GM19395 (cell line): ENCODE data around the gene NR3C2.
A peak's percentile ranks its signal among the peaks of the same experiment; 100 is the strongest.

Experiments used
- ATAC-seq: cut with Tn5 transposase; IDR thresholded peaks from one replicate; pipeline ENCODE4 v1.9.1; 2021; ENCODE audit warnings: mild to moderate bottlenecking, moderate library complexity; ENCODE audit not compliant: unreplicated experiment

The NR3C2 gene

DNA sequence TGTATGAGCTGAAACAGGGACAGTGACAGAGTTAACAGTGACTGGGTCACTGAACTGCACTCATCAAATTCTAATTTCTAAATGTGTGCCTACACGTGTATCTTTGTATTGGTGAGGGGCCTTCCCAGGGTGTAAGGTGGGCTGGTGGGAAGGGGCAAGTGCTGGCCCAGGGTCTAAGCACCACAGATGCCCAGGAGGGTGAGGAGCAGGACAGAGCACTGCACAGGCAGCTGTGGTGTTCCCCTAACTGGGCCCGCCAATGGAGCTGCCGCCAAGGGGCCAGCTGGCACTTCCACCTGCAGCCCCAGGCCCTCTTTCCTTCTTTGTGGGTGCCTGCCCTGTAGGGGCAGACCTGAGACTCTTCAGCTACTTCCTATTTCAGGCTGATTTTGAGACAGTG, 360.5 kb downstream of the NR3C2 start:
- ATAC-seq: no peak

DNA sequence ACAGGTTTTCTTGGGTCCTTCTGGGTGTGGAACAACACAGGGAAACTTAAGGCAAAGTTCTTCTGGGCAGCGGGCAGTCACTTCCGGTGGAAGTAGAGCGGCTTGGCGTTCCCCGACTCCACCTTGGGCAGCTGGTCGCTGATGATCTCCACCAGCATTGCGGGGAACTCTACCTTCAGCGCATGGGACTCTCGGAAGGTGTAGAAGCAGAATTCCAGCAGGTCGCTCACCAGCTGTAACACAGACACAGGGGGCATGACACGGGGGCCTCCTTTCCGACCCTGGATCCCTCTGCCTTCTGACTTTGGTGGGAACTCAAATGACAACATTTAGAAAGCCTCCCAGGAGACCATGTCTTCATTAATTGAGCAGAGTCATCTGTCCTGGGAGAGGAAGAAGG, 360.9 kb downstream of the NR3C2 start:
- no peak for ATAC-seq

DNA sequence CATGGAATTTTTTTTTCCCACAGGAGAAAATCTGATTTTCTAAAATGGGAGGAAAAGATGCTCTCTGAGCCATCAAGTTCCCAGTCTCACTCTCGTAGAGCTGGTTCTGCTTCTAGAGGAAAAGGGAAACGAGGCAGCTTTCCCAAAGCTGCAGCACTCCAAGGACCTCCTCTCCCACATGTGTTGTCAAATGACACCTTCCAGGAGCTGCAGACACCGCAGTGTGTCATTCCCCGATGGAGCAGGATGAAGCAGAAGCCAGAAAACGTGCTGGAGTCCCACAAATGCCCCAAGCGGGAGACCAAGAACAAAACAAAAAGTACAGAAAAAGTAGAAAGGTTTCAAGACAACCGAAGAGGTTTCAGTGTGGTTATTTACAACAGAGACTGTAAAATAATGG, 362.3 kb downstream of the NR3C2 start:
- no peak for ATAC-seq

DNA sequence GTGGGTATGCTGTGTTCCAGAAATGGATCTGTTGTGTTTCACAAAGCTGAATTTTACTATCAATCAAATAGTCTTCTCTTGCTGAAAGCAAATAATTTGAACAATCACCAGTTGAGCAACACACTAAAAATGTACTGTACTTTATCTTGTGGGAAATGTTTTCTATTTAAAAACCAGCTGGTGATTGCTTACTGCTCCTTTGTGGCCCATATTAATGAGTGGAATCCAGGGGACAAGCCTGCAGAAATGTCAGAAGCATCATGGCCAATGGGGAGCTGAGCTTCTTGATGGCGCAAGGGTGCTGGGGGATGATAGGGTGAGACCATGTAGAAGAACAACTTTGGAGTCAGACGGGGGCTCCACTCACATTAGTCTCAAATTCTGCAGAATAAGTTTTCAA, 364.2 kb downstream of the NR3C2 start:
- no peak for ATAC-seq

DNA sequence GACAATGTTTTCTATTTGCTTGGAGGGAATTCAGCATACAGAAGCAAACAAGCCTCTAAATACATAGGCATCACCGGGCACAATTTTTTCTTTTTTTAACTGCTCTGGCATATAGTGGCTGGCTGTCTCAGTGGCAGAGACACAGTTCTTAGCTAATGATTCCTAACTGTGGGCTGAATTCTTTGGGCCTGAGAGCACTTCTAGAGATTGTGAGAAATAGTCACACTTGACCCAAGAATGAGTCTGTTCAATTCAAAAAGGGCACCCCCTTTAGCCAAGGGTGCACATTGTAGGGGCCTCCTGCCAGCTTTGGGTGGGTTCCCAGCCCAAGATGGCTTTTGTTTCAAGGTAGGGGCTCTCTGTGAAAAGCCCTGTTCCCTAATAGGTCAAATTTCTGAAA, 364.6 kb downstream of the NR3C2 start:
- no peak for ATAC-seq

DNA sequence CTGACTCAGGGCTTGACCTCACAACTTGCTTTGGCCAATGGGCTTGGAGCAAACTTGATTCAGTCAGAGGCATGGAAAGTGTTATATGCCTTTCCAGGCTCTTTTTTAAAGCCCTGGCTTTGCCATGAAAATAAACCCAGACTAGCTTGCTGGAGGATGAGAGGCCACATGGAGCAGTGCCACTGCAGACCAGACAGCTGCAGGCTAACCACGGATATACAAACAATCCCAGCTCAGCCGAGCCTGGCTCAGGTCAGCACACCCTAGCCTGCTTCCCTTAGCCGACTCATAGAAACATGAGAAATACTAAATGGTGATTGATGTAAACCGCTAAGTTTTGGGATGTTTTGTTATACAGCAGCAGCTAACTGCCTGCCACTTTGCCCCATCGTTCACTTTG, 365.2 kb downstream of the NR3C2 start:
- ATAC-seq: no peak

DNA sequence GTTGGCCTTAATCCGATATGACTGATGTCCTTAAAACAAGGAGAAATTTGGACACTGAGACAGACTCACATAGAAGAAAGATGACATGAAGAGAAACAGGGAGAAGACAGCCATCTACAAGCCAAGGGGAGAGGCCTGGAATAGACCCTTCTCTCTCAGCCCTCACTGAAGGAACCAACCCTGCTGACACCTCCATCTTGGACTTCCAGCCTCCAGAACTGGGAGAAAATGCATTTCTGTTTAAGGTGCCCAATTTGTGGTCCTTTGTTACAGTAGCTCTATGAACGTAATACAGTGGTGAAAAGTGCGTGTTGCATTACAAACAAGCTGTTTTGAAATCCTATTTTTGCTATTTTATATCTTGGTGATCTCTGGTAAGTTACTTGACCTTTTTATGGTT, 366.8 kb downstream of the NR3C2 start:
- no peak for ATAC-seq

DNA sequence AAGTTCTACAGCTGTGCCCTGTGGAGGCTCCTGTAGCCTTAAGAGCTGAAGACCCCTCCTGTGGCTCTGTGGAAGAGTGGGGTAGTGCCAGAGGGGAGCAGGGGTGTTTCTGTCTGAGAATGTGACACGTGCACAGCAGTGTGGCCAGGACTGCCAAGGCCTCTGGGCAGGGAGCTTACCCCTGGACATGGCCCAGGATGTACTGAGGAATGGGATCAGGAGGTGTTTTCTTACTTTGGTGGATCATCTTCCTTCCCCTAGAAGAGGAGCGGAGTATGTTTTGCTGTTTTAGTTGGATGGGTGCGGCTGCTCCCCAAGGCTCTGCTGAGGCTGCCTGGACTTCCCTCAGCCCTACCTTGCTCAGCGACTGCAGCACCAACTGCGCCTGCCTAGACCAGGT, 367.8 kb downstream of the NR3C2 start:
- ATAC-seq: no peak

DNA sequence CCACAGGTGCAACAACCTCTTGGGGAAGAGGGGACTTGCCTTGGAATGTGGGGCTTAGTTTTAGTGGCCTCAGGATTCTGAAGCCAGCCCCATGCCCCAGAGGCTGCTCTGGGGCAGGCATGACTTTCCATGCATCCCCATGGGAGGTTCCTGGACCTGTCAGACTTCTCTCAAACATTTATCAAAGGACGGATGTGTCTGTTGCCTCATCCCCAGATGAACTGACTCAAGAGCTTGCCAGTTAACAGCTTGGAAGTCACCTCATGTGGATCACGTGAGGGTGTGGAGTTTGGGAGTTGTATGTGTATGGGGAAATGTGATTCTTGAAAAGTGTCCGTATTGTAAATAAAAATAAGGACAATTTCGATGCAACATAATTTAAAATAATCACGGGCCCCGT, 368.9 kb downstream of the NR3C2 start:
- no peak for ATAC-seq

DNA sequence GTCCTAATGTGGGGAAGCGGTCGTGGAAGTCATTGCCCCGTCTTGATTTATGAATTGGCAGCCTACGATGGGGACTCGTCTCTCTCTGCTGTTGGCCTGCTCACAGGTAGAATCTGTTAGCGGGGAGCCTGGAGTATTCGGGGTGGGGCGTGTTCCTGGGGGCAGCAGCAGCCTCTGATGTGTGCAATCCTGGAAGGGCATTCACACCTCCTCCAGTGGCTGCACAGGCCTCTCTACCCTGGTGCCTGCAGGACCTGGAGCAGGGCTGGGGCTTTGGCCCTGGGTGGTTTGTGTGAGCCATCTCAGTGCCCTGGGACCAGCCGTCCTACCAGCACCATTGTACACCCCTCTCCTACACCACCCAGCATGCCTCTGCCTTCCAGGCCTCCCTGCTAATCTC, 369.4 kb downstream of the NR3C2 start:
- ATAC-seq: no peak

DNA sequence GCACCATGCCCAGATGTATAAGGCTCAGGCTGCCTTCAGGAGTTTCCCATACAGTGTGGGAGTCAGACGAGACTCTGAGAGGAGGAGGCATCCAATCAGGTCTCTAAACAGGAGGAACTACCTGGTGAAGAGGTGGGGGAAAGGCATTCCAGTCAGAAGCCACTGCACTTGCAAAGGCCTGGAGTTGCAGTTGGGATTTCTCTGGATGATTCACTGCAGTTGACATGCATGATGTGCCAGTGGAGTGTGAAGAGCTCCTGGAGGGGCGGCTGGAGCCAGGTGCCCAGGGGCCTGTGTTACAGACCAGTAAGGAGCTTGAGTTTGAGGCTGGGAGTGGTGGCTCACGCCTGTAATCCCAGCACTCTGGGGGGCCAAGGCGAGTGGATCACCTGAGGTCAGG, 371.2 kb downstream of the NR3C2 start:
- no peak for ATAC-seq

DNA sequence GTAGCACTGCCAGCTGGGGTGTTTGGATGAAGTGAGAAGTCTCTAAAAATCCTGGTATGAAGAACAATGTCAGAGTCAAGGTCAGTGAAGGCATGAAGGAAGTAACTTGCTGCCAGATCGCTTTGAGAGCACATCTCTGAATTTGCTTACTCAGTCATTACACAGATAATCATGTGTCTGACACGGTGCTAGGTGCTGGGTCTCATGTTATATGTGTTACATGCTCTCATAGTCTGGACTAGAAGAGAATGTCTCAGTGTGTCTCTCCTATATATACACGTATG, 372.4 kb downstream of the NR3C2 start:
- no peak for ATAC-seq

DNA sequence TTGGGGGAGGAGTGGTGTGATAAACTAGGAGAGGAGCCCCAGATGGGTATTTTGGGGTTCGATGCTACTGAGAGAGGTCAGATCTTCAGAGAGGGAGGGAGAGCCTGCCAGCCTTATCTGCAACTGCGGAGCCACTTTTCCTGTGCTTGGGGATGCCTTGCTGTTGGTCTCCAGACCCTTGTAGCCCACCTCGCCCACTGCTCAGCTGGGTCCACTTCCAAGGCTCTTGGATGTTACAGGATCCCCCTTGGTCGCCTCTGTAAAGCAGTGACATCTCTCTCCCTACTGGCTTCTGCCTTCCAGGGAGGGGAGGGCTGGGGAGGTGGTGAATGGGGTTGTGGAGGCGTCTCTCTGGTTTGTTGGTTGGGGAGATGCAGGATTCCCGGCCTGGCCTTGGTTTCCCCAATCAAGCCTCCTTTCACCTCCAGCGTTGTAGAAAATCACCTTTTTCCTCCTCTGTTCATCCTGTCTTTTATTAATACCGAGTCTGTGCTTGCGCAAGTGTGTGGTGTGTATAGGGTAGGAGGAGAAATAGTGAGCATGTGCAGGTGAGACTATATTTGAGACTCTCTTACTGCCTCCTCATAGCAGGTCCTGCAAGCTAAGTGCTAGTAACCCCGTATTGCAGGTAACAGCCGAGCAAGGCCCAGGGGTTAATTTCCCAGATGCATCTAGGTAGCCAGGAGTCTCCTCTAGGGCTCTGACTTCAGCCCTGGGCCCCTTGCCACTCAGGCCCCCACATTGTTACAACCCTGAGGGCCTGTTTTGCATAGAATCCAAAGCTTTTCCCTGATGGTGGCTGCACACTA, 372.9 kb downstream of the NR3C2 start:
- no peak for ATAC-seq

DNA sequence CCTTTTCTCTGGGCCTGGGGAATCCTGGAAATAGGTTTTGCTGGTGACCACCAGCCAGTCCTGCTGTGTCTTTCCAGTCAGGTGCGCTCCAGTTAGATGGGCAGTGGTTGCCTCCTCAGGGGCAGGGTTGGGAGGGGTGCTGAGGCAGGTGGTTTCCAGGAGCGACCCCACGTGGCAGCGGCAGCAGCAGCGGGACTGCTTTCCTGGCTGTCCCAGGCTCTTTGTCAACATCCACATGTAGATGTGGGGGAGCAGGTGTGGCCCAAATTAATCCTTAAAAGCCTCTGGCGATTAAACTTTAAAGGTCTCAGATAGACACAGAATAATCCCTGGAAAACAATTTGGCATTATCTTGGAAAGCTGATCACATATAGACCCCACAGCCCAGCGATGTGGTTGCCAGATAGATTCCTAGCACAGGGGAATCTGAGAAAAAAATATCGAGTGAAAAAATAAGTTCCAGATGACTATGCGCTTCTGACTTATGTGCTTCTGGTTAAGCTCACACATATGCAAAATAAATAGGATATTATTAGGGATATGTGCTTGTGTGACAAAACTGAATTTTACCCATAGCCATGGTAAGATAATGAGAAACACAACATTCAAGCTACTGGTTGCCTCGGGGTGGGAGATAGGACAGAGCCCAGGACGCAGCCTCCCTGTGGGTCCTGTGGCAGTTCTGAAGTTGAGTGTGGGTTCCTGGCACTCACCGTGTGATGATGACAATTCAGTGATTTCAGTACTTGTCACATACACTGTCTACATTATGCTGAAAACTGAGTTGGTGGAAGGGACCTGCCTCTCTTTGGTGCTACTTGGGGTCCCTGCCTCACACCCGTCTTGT, 373.9 kb downstream of the NR3C2 start:
- ATAC-seq: no peak

DNA sequence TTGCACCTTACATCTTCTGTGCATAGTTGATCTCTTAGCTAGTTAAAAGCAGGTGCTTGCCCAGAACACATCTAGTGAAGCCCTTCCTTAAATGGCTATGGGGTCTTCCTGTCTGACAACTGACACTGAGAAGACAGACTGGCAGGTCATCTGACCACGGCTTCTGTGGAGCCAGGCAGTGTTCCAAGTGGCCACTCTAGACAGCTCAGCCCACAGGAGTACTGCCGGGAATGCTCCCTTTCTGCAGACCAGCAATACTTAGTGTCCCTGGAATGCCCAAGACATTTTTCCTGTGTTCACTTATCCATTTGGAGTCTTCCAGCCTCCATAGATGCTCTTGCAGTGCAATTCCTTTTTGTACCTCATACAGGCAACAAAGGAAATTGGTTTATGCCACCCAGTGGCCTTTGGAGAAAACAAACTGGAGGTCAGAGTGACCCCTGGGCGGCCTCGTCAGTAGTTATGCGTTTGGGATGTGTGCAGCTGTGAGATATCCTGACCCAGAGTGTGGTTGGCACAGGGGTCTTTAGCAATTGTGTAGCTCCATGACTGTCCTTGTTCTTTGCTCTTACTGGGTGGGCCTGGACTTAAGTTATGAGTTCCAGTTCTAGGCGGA, 374.8 kb downstream of the NR3C2 start:
- ATAC-seq: no peak

DNA sequence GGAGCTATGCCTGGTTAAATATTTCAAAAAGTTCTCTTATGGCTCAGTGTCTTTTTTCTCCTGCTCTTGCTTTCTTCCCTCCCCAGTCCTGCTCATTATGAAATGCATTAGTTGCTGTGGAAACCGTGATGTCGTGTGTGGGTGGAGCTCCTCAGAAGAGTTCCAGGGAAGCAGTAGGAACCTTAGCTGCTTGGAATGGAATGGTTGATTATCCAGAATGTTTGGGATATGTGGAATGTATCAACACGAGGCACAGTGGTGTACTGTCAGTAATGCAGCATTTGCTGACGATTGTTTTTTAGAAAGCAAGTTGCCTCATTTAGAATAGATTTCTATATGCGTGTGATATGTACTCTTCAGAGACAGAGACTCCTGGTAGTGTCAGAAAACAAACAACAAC, 377.1 kb downstream of the NR3C2 start:
- ATAC-seq: no peak

DNA sequence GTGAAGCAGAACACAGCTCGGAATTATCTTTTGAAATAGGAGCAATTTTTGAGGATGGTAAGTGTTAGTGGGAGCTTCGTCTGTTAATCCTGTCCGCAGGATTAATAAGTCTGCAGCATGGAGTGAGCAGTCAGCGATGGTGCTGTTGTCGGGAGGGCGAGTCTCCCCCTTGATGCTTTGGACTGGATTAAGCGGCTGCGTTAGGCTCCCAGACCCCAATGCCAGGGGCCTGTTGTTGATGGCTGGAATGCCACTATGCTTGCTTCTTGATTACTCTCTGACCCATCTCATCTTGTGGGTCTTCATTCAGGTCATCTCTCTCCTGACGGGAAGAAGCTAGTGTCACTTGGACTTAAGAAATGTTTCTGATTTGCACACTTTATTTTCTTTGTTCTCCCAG, 377.8 kb downstream of the NR3C2 start:
- ATAC-seq: no peak

DNA sequence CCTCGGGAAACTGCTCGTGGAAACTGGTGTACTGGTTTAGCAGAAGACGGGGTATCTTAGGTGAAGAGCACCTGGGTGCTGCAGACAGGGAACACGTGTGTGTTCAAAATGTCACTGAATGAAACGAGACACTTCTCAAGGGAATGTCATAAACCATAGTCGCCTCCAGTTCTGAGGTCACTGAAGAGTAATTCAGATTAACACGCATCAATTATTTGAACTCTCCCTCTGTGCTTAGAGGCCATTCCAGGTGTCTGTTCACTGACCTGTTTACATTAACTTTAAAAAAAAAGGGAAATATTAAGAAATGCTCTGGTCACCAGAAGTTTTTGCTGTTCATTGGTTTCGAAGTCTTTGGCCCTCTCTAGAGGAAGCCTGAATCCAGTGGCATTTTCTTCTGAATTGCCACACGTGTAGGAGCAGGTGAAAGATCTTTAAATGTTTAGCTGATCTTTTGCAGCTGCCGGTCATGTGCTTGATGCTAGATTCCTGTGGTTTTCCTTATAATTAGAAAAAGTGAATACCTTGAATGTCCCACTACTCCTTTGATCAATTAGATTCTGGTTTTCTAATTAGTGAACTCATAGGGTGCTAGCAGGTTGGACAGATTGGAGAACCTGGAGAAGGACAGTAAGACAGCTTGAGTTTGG, 379.8 kb downstream of the NR3C2 start:
- ATAC-seq: no peak

DNA sequence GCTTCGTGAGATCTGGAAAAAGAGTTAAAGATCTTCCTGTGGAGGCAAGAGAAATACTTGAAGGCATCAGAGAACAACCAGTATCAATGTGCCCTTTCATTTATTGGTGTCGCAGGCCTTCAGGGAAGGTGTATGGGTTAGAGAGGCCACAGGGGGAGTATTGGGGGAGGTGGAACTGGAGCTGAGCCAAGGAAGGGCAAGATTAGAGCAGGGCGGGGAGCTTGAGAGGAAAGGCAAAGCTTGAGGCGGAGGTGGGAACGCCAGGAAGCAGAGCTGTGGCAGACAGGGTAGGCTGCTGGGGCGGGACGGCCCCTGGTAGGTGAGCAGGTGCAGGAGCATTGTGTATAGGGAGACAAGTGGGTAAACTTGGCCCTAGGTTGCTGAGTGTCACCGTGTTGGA, 380.4 kb downstream of the NR3C2 start:
- ATAC-seq: no peak

DNA sequence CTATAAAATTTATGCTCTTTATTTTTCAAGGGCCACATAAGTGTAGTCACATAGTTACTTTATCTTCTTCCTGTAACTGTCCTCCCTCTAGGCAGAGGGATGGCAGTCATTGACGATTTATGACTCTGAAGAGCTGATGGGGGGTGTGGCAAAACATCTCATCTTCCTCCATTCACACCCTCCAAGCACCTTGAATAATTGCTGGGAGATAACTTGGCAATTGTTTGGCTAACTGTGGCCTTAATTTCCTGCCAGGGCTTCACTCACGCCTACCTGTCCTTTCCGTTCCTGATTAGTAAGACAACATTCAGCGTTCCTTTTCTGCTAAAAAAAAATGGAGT, 381.1 kb downstream of the NR3C2 start:
- ATAC-seq: no peak

DNA sequence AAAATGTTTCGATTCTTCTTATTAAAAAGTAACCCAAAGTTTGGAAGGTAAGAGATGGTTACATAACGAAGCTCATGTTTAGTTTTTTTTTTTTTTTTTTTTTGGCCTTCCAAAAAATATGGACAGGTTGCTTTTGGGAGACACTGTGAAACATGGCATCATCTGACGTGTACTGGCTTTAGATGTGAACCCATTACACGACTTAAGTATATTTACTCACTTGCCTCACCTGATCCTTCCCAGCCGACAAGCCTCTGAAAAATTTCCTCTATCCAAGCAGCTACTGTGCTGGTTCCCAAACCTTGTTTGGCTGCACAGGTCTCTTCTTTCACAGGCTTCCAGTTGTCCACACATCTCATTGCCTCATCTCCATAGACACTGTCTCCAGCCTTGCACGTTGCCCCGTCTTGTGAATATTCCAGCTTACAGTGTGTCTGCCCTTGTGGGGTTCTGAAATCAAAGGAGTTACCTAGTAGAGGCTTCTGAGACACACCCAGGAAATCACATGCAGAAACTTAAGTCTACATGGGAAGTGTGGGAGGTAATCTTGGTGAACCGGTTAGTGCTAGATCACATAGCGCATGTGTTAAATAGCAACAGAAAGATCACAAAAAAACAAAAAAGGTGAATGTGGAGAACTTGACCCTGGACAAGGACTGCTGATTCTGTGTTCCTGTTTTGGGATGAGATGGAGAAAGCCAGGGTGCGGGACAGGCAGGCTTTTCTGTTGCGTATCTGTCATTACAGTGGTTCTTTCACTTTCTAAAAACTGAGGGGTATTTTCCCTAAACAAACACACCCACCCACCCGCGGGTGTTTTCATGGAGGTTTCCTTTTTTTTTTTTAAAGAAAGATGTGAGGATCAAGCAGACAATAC, 381.7 kb downstream of the NR3C2 start:
- ATAC-seq: peak; percentile 19
